RWPE2 (cell line): ENCODE data around the gene PPEF1.
"Not testable (repeated sequence)": the region's sequence is repeated elsewhere in the genome, so short reads cannot be mapped to it uniquely, and the experiment has no call there.

Experiments
- ATAC-seq: fragments of 200-7000 bp; cut with Tn5 transposase; 3 replicates; pipeline ENCODE4 v1.9.1; 2021; ENCODE audit warnings: low read depth
- DNase-seq: peaks from one replicate; pipeline ENCODE4 v3.0.0-alpha.2; 2020; ENCODE audit warnings: low spot score
- H3K27ac ChIP-seq: fragments of 450-650 bp; 2 replicates; pipeline ENCODE4 v1.5.1; 2017; ENCODE audit warnings: mild to moderate bottlenecking; ENCODE audit not compliant: poor library complexity, severe bottlenecking
- H3K27me3 ChIP-seq: fragments of 250-450 bp; sonication (Bioruptor Pico); 2 replicates; pipeline ENCODE4 v1.5.1; 2021; ENCODE audit warnings: mild to moderate bottlenecking, moderate library complexity; ENCODE audit not compliant: insufficient read depth, poor library complexity, severe bottlenecking
- H3K36me3 ChIP-seq: fragments of 250-450 bp; sonication (Bioruptor Pico); 2 replicates; pipeline ENCODE4 v1.5.1; 2020; ENCODE audit warnings: low read depth, mild to moderate bottlenecking, moderate library complexity
- H3K4me1 ChIP-seq: fragments of 250-450 bp; sonication (Bioruptor Pico); 2 replicates; pipeline ENCODE4 v1.5.1; 2021; ENCODE audit warnings: mild to moderate bottlenecking, moderate library complexity; ENCODE audit not compliant: insufficient read depth, poor library complexity, severe bottlenecking
- H3K4me3 ChIP-seq: fragments of 250-450 bp; sonication (Bioruptor Pico); 2 replicates; pipeline ENCODE4 v1.5.1; 2021; ENCODE audit warnings: mild to moderate bottlenecking, moderate library complexity; ENCODE audit not compliant: severe bottlenecking
- H3K9me3 ChIP-seq: fragments of 250-450 bp; sonication (Bioruptor Pico); 2 replicates; pipeline ENCODE4 v1.5.1; 2021; ENCODE audit warnings: mild to moderate bottlenecking, moderate library complexity; ENCODE audit not compliant: severe bottlenecking
- TF ChIP-seq, protein P1 (sequence below): fragments of 450-650 bp; IDR thresholded peaks from one replicate; pipeline ENCODE4 v1.5.1; 2017; ENCODE audit warnings: mild to moderate bottlenecking, moderate library complexity; ENCODE audit not compliant: poor library complexity, severe bottlenecking

PPEF1 gene

DNA sequence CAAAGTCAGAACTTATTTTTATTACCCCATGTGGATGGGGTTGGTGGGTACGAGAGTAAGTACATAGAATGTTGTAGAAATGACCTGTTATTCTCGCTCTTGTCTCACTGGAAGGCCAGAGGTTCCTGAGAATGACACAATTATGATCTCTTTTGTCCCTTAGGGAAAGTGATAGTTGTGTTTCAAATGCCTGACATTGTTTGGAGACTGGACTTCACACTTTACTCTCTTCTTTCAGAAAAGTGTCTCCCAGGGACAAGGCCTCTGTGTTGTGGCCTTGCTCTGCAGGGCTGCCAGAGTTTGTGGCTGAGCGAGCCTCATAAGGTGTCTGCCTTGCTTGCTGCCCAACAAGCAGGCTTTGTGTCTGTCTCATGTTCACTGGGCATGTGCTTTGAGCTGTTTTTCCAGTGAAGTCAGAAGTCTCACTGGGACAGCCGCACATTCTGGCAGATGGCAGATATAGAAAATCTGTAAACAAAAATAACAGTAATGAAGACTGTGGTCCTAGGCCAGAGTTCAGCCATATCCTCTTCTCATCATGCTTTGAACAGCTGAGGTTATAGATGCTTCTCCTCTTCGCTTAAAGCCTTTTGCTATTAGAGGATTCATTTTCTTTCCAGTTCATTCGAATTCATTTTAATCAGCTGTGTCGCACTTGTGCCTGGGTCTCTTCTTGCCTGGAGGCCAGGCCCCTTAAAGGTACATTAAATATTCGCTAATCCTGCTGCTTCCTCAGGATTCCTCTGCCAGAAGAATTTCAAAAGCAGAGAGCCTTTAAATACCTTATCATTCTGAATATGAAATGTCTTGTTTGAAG lies 14.4 kb downstream of the PPEF1 start:
- DNase-seq (no peak), ATAC-seq (no peak)

DNA sequence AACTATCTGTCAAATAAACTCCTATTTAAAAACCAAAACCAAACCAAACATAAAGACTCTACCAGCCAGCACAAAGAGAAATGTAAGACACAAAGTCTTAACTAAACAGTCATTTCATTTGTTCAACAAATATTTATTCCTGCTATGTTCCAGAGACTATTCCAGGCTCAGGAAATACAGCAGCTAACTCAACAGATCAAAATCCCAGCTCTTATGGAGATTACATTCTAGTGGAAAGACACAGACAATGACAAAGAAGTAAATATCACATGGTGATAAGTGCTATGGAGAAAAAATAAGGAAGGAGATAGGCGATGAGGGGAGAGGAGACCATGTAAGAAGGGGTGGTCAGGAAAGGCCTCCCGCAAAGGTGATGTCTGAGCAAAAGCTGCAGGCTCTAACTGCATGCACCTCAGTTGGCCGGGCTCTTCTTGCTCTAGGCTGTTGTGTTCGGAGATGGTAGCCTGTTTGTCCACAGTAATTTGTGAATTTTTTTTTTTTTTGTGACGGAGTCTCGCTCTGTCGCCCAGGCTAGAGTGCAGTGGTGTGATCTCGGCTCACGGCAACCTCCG lies 15.1 kb downstream of the PPEF1 start:
- Histone ChIP-seq H3K9me3 (no peaks in the 10 kb centered on the region), H3K27ac (no peak overlapping the region), H3K4me1 (no peaks in the 10 kb centered on the region), H3K4me3 (no peak overlapping the region), H3K36me3 (no peaks in the 10 kb centered on the region), H3K27me3 (no peaks in the 10 kb centered on the region)
- TF ChIP-seq, protein P1, sequence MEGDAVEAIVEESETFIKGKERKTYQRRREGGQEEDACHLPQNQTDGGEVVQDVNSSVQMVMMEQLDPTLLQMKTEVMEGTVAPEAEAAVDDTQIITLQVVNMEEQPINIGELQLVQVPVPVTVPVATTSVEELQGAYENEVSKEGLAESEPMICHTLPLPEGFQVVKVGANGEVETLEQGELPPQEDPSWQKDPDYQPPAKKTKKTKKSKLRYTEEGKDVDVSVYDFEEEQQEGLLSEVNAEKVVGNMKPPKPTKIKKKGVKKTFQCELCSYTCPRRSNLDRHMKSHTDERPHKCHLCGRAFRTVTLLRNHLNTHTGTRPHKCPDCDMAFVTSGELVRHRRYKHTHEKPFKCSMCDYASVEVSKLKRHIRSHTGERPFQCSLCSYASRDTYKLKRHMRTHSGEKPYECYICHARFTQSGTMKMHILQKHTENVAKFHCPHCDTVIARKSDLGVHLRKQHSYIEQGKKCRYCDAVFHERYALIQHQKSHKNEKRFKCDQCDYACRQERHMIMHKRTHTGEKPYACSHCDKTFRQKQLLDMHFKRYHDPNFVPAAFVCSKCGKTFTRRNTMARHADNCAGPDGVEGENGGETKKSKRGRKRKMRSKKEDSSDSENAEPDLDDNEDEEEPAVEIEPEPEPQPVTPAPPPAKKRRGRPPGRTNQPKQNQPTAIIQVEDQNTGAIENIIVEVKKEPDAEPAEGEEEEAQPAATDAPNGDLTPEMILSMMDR, result no peak
- no peak for DNase-seq
- ATAC-seq, result no peak

More for the DNA sequence above, 14.4 kb downstream of the PPEF1 start:
- Histone ChIP-seq H3K27me3 (no peaks in the 10 kb centered on the region), H3K9me3 (no peaks in the 10 kb centered on the region), H3K27ac (no peak overlapping the region), H3K4me3 (no peak overlapping the region), H3K4me1 (no peaks in the 10 kb centered on the region), H3K36me3 (no peaks in the 10 kb centered on the region)
- TF ChIP-seq, protein P1, result no peak

DNA sequence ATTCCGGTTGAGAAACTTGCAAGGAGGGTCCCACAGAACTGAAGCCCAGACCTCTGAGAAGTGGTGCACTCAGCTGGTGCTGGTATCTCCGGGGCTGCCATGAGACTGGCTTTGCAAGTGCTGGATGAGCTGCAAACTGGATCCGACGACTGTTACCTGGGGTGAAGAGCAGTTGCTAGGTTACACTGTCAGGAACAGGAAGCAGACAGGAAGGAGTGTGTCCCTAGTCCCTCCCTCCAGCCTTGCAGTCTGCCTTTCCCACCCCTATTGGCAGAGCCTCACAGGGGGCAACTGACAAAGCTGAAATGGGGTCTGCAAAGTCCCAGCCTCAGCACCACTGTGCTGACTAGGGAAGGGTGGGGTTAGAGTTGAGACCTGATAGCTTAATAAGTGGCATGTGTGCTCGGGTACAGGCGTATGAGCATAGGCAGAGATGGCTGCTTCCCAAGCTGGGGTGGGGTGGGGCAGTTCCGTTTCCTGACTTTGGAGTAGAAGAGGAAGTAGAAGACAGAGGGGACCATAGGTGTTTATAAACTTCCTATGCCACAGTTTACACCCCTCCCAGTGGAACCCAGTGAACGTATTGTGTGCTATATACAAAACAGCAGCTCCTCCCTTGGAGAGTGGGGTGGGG lies 18.0 kb downstream of the PPEF1 start:
- no peak overlapping the region for H3K27ac ChIP-seq
- no peaks in the 10 kb centered on the region for H3K36me3 ChIP-seq
- H3K9me3 ChIP-seq, result no peaks in the 10 kb centered on the region
- no peaks in the 10 kb centered on the region for H3K4me1 ChIP-seq
- ATAC-seq (no peak), DNase-seq (no peak)
- TF ChIP-seq, protein P1, result no peak
- H3K27me3 ChIP-seq, result no peaks in the 10 kb centered on the region
- H3K4me3 ChIP-seq, result no peak overlapping the region

DNA sequence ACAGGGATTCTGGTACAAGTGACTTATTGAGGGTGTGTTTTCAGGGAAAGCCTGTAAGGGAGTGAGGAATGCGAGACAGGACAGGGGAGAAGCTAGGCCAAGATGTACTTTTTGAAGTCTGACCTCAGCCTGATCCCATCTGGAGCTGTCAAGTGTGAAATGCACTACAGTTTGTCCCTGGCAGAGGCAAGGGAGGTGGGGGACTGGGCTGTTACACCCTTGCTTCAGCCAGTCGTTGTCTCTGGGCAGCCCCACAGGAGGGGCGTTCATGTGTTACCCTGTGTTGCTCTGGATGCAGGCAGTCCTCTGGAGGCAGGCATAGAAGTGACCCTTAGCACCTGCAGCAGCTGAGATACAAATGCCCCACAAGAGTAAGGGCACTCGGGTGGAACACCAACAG lies 25.8 kb downstream of the PPEF1 start:
- Histone ChIP-seq H3K4me1 (no peaks in the 10 kb centered on the region), H3K27me3 (no peaks in the 10 kb centered on the region), H3K4me3 (no peak overlapping the region), H3K36me3 (no peaks in the 10 kb centered on the region), H3K9me3 (no peaks in the 10 kb centered on the region), H3K27ac (no peak overlapping the region)
- ATAC-seq (no peak), DNase-seq (no peak)
- TF ChIP-seq, protein P1, result no peak

DNA sequence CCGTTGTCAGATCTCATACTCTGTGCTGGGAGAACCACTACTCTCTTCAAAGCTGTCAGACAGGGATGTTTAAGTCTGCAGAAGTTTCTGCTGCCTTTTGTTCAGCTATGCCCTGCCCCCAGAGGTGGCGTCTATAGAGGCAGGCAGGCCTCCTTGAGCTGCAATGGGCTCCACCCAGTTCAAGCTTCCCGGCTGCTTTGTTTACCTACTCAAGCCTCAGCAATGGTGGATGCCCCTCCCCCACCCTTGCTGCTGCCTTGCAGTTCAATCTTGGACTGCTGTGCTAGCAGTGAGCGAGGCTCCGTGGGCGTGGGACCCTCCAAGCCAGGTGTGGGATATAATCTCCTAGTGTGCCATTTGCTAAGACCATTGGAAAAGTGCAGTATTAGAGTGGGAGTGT lies 32.2 kb downstream of the PPEF1 start:
- H3K4me1 ChIP-seq, H3K4me3 ChIP-seq, ATAC-seq, H3K36me3 ChIP-seq, H3K9me3 ChIP-seq, H3K27ac ChIP-seq, H3K27me3 ChIP-seq, DNase-seq: not testable (repeated sequence)
